Measurements from ENCODE around the gene PPP2R3A. TPM values are rescaled to one million over a fixed set of nuclear protein-coding genes. Genes with fewer than 3 reads are reported as not detected.
"Not testable (repeated sequence)": the region's sequence is repeated elsewhere in the genome, so short reads cannot be mapped to it uniquely, and the experiment has no call there.

The PPP2R3A gene
- total RNA-seq, 1 experiment from 2014 or later: 16.5 TPM

- Histone ChIP-seq H3K9me3 (replicated peaks) (no peaks in the 10 kb centered on the region), H3K27ac (no peak overlapping the region), H3K4me1 (peaks cover 22% of the 10 kb centered on the region), H3K27me3 (no peaks in the 10 kb centered on the region), H3K4me3 (no peak overlapping the region), H3K36me3 (0 out of 2 replicates have a peak, but pooled peaks cover 2% of the 10 kb centered on the region)
- DNase-seq: no peak
These were observed 196.8 kb downstream of the PPP2R3A start for GRCh38 chr3:136162322-136162721.

DNA sequence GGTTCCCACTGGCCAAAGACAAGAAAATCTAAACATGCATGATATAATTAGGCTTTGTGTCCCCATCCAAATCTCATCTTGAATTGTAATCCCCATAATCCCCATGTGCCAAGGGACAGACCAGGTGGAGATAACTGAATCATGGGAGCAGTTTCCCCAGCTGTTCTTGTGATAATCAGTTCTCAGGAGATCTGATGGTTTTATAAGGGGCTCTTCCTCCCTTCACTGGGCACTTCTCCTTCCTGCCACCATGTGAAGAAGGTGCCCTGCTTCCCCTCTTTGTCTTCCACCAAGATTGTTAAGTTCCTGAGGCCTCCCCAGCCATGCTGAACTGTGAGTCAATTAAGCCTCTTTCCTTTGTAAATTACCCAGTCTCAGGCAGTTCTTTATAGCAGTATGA lies 198.1 kb downstream of the PPP2R3A start:
- Histone ChIP-seq H3K27ac (peak overlapping the region; percentile 35), H3K4me1 (peaks cover 22% of the 10 kb centered on the region)
- H3K9me3 ChIP-seq (replicated peaks); H3K27me3 ChIP-seq; H3K4me3 ChIP-seq; H3K36me3 ChIP-seq: not testable (repeated sequence)
- DNase-seq: peak; percentile 61 to 87

- no peaks in the 10 kb centered on the region for H3K27me3 ChIP-seq
- no peak overlapping the region for H3K4me3 ChIP-seq
- H3K36me3 ChIP-seq: 0 out of 2 replicates have a peak, but pooled peaks cover 2% of the 10 kb centered on the region
- DNase-seq: peak in 1 of 2 experiments; percentile 20
- H3K27ac ChIP-seq: no peak overlapping the region
- peaks cover 22% of the 10 kb centered on the region for H3K4me1 ChIP-seq
- no peaks in the 10 kb centered on the region for H3K9me3 ChIP-seq (replicated peaks)
These were observed 201.0 kb downstream of the PPP2R3A start for GRCh38 chr3:136166507-136166906.

DNA sequence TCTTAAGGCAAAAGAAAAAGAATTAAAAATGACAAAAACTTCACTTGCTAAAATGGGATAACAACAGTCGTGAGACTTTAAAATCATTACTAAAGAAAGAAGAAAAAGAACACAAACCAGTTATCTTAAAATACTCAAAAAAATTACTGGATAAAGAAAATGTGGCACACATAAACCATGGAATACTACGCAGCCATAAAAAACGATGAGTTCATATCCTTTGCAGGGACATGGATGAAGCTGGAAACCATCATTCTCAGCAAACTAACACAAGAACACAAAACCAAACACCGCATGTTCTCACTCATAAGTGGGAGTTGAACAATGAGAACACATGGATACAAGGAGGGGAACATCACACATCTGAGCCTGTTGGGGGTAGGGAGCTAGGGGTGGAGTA lies 202.7 kb downstream of the PPP2R3A start:
- not testable (repeated sequence) for H3K27me3 ChIP-seq; H3K9me3 ChIP-seq (replicated peaks); H3K27ac ChIP-seq; DNase-seq; H3K36me3 ChIP-seq; H3K4me3 ChIP-seq
- peaks cover 18% of the 10 kb centered on the region for H3K4me1 ChIP-seq

GRCh38 chr3:136171097-136171542 lies 205.6 kb downstream of the PPP2R3A start:
- no peaks in the 10 kb centered on the region for H3K9me3 ChIP-seq (replicated peaks)
- H3K36me3 ChIP-seq: no peaks in the 10 kb centered on the region
- H3K4me3 ChIP-seq: no peak overlapping the region
- H3K4me1 ChIP-seq: peaks cover 3% of the 10 kb centered on the region; the same call in 1 of the 2 replicates
- H3K27ac ChIP-seq: no peak overlapping the region
- no peaks in the 10 kb centered on the region for H3K27me3 ChIP-seq
- no peak for DNase-seq

DNA sequence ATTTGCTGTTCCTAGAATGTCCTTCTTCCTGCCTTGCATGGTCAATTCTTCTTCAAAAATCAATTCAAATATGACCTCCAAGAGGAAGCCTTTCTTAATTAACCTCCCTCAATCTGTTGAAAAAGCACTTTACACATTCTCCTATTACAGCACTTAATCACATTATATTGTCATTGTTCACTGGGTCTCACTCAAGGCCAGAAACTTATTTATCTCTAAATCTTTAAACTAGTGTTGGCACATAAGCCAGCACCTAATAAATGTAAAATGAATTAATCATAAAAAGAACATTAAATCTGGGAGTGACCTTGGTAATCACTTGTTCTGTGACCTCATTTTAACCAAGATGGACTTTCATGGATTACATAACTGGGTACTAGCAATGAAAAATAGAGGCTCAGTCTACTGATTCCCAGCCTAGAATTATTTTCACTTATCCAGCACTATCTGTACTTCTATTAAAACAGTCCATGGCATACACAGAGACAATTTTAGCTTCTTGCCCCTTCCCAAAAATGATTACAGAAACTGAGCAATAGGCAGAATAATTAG lies 208.5 kb downstream of the PPP2R3A start:
- Histone ChIP-seq H3K27me3 (no peaks in the 10 kb centered on the region), H3K27ac (no peak overlapping the region), H3K4me1 (no peaks in the 10 kb centered on the region), H3K36me3 (no peaks in the 10 kb centered on the region), H3K4me3 (no peak overlapping the region), H3K9me3 (replicated peaks) (no peaks in the 10 kb centered on the region)
- no peak for DNase-seq

DNA sequence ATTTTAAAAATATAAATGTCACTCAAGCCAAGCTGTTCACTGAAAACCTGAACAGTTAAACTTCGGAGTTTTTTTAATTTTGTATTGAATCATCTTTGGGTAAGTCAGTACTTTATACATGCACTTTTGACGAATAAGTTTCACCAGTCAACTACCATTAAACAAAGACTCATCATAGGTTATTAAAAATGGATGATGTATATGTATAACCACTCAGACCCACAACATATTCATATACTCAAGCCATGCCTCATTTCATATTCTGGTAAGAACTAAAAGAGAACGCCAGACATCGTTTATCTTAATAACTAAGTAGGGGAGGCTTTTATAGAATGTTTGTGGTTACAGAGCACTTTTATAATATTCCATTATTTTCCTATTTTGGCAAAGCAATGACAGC lies 212.3 kb downstream of the PPP2R3A start:
- no peak overlapping the region for H3K4me3 ChIP-seq

GRCh38 chr3:136181741-136182140 lies 216.2 kb downstream of the PPP2R3A start:
- H3K27ac ChIP-seq: no peak overlapping the region
- H3K4me3 ChIP-seq: no peak overlapping the region
- H3K27me3 ChIP-seq: no peaks in the 10 kb centered on the region
- no peak for DNase-seq
- H3K4me1 ChIP-seq: no peaks in the 10 kb centered on the region; the same call in 1 of the 2 replicates
- no peaks in the 10 kb centered on the region for H3K9me3 ChIP-seq (replicated peaks)
- H3K36me3 ChIP-seq: 0 out of 2 replicates have a peak, but pooled peaks cover 2% of the 10 kb centered on the region

More for the DNA sequence above, 212.3 kb downstream of the PPP2R3A start:
- DNase-seq: no peak
- H3K27me3 ChIP-seq: no peaks in the 10 kb centered on the region
- H3K36me3 ChIP-seq: no peaks in the 10 kb centered on the region
- H3K9me3 ChIP-seq (replicated peaks): no peaks in the 10 kb centered on the region
- no peaks in the 10 kb centered on the region for H3K4me1 ChIP-seq
- H3K27ac ChIP-seq: no peak overlapping the region

DNA sequence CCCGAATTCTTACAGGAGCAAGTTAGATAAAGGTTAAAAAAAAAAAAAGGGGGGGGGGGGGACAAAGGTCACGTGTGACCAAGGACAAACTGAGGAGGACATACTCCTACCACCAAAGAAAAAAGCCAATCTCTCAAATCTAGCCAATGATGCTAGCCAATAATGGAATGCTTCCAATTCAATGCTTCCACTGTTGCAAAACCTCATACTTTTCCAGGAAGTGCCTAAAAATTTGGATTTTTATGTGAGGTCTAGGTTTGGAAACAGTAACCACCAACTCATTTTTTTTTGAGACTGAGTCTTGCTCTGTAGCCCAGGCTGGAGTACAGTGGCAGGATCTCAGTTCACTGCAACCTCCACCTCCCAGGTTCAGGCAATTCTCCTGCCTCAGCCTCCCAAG lies 219.2 kb downstream of the PPP2R3A start:
- Histone ChIP-seq H3K9me3 (replicated peaks) (no peaks in the 10 kb centered on the region), H3K4me1 (peaks cover 3% of the 10 kb centered on the region; the same call in 1 of the 2 replicates), H3K36me3 (0 out of 2 replicates have a peak, but pooled peaks cover 2% of the 10 kb centered on the region), H3K4me3 (no peak overlapping the region), H3K27ac (no peak overlapping the region), H3K27me3 (no peaks in the 10 kb centered on the region)
- DNase-seq: no peak

- Histone ChIP-seq H3K9me3 (replicated peaks) (no peaks in the 10 kb centered on the region), H3K27ac (no peak overlapping the region), H3K4me3 (no peak overlapping the region), H3K36me3 (0 out of 2 replicates have a peak, but pooled peaks cover 2% of the 10 kb centered on the region), H3K27me3 (no peaks in the 10 kb centered on the region), H3K4me1 (peaks cover 3% of the 10 kb centered on the region; the same call in 1 of the 2 replicates)
- DNase-seq: no peak
These were observed 220.8 kb downstream of the PPP2R3A start for GRCh38 chr3:136186344-136186743.

- Histone ChIP-seq H3K4me3 (no peak overlapping the region), H3K27ac (no peak overlapping the region), H3K27me3 (no peaks in the 10 kb centered on the region), H3K4me1 (peaks cover 3% of the 10 kb centered on the region; the same call in 1 of the 2 replicates), H3K36me3 (0 out of 2 replicates have a peak, but pooled peaks cover 2% of the 10 kb centered on the region), H3K9me3 (replicated peaks) (no peaks in the 10 kb centered on the region)
- DNase-seq: no peak
These were observed 221.3 kb downstream of the PPP2R3A start for GRCh38 chr3:136186846-136187245.

- Histone ChIP-seq H3K9me3 (replicated peaks) (no peaks in the 10 kb centered on the region), H3K4me1 (peaks cover 3% of the 10 kb centered on the region; the same call in 1 of the 2 replicates), H3K27ac (no peak overlapping the region), H3K27me3 (no peaks in the 10 kb centered on the region), H3K36me3 (0 out of 2 replicates have a peak, but pooled peaks cover 2% of the 10 kb centered on the region), H3K4me3 (no peak overlapping the region)
- no peak for DNase-seq
These were observed 222.3 kb downstream of the PPP2R3A start for GRCh38 chr3:136187868-136188267.

GRCh38 chr3:136189043-136189442 lies 223.5 kb downstream of the PPP2R3A start:
- H3K4me1 ChIP-seq: peaks cover 3% of the 10 kb centered on the region; the same call in 1 of the 2 replicates
- H3K36me3 ChIP-seq: 0 out of 2 replicates have a peak, but pooled peaks cover 2% of the 10 kb centered on the region
- H3K27ac ChIP-seq: no peak overlapping the region
- no peaks in the 10 kb centered on the region for H3K9me3 ChIP-seq (replicated peaks)
- H3K27me3 ChIP-seq: no peaks in the 10 kb centered on the region
- DNase-seq: no peak
- no peak overlapping the region for H3K4me3 ChIP-seq

DNA sequence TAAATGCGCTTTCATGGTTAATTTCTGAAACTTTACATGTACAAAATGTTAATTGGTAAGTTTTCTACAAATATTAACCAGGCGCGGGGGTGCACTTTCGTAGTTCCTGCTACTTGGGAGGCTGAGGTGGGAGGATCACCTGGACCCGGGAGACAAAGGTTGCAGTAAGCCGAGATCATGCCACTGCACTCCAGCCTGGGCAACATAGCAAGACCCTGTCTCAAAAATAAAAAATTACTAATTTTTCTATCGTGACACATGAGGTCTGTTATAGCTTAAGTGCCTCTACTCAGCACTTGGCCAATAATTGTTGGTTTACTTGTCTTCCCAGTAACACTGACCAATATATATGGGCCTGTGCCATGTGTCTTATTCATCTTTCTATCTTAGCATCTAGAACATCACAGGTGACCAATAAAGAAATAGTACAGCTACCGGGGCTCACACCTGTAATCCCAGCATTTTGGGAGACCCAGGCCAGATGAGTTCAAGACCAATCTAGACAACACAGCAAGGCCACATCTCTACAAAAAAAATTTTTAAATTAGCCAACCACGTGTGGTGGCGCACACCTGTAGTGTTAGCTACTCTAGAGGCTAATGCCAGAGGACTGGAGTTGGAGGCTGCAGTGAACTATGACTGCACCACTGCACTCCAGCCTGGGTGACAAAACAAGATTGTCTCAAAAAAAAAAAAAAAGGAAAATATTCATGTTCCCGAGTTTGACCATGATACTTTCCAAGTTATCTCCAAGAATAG lies 224.5 kb downstream of the PPP2R3A start:
- H3K27me3 ChIP-seq: no peaks in the 10 kb centered on the region
- H3K9me3 ChIP-seq (replicated peaks): no peaks in the 10 kb centered on the region
- no peak overlapping the region for H3K4me3 ChIP-seq
- H3K36me3 ChIP-seq: 0 out of 2 replicates have a peak, but pooled peaks cover 2% of the 10 kb centered on the region
- H3K4me1 ChIP-seq: peaks cover 3% of the 10 kb centered on the region; the same call in 1 of the 2 replicates
- no peak overlapping the region for H3K27ac ChIP-seq
- no peak for DNase-seq

GRCh38 chr3:136192195-136192594 lies 226.7 kb downstream of the PPP2R3A start:
- not testable (repeated sequence) for H3K9me3 ChIP-seq (replicated peaks); H3K4me3 ChIP-seq; H3K27me3 ChIP-seq; H3K4me1 ChIP-seq; H3K36me3 ChIP-seq; H3K27ac ChIP-seq; DNase-seq

All from SJCRH30 (cell line).